ENCODE measurements around the gene CHAF1A.

DNA sequence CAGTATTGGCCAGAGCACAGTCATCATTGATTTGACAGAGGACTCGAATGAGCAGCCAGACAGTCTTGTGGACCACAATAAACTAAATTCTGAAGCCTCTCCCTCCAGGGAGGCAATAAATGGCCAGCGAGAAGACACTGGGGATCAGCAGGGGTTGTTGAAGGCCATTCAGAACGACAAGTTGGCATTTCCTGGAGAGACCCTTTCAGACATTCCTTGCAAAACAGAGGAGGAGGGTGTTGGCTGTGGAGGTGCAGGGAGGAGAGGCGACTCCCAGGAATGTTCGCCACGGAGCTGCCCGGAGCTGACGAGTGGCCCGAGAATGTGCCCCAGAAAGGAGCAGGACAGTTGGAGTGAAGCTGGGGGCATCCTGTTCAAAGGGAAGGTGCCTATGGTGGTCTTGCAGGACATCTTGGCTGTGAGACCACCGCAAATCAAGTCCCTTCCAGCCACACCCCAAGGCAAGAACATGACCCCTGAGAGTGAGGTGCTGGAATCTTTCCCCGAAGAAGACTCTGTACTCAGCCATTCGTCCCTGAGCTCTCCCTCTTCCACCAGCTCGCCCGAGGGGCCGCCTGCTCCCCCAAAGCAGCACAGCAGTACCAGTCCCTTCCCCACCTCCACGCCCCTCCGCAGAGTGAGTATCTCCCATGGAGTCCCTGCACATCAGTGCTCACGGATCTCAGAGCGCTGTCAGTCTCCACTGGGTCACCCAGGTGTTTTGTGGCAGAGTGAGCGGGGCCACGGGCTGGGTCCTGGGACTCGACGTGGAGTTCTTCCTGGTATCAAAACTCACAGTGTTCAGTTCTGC is 6.9 kb downstream of the CHAF1A start:
- TF ChIP-seq, protein P1, sequence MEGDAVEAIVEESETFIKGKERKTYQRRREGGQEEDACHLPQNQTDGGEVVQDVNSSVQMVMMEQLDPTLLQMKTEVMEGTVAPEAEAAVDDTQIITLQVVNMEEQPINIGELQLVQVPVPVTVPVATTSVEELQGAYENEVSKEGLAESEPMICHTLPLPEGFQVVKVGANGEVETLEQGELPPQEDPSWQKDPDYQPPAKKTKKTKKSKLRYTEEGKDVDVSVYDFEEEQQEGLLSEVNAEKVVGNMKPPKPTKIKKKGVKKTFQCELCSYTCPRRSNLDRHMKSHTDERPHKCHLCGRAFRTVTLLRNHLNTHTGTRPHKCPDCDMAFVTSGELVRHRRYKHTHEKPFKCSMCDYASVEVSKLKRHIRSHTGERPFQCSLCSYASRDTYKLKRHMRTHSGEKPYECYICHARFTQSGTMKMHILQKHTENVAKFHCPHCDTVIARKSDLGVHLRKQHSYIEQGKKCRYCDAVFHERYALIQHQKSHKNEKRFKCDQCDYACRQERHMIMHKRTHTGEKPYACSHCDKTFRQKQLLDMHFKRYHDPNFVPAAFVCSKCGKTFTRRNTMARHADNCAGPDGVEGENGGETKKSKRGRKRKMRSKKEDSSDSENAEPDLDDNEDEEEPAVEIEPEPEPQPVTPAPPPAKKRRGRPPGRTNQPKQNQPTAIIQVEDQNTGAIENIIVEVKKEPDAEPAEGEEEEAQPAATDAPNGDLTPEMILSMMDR (IDR thresholded peaks at IDR 0.05; ENCODE audit: insufficient read depth, low read length, poor library complexity, severe bottlenecking): no peak
- no peak for TF ChIP-seq EZH2phosphoT487 (conservative IDR thresholded peaks at IDR 0.05; ENCODE audit: low read length)
